ENCODE data around the gene SLC6A7. TPM values are rescaled to one million over a fixed set of nuclear protein-coding genes. Genes with fewer than 3 reads are reported as not detected.
A peak's percentile ranks its signal among the peaks of the same experiment; 100 is the strongest.

Gene SLC6A7
- polyA plus RNA-seq, 1 experiment: not detected

- peak; percentile 11; the same call in 1 of the 2 replicates for TF ChIP-seq CTCF (IDR thresholded peaks at IDR 0.05; ENCODE audit: low read depth, low read length)
- ChIA-PET POLR2A (interaction anchor here (1.0 to 2.8 kb wide), 4 partner anchors 11 to 124 kb away, joined by 3 to 31 read pairs (median 7); no protein-coding TSS in a partner anchor), CTCF (interaction anchor here (1.1 to 1.2 kb wide), 2 partner anchors 9 to 17 kb away, joined by 3 read pairs; no protein-coding TSS in a partner anchor)
- Histone ChIP-seq H3K4me3 (ENCODE audit: low read depth, low read length) (peak overlapping the region; percentile 97), H3K9me3 (ENCODE audit: control insufficient read depth, insufficient read depth, low read length) (no peaks in the 10 kb centered on the region), H3K27me3 (ENCODE audit: control insufficient read depth, insufficient read depth, low read length) (no peaks in the 10 kb centered on the region), H3K27ac (ENCODE audit: low read depth, low read length) (peak overlapping the region; percentile 87)
- no peak for DNase-seq (ENCODE audit: low read depth, low spot score)
Measured at GRCh38 chr5:150154618-150155128, 35.2 kb upstream of the SLC6A7 start.

GRCh38 chr5:150155258-150156026 lies 34.4 kb upstream of the SLC6A7 start, which contains the start of gene PDGFRB:
TSS of gene PDGFRB (minus strand) at chr5:150155845. CDS start at chr5:150137047, 18,798 bp downstream.
- Histone ChIP-seq H3K27me3 (ENCODE audit: control insufficient read depth, insufficient read depth, low read length) (no peaks in the 10 kb centered on the region), H3K4me3 (ENCODE audit: low read depth, low read length) (peak within 1 kb of the TSS; percentile 97), H3K9me3 (ENCODE audit: control insufficient read depth, insufficient read depth, low read length) (no peaks in the 10 kb centered on the region), H3K27ac (ENCODE audit: low read depth, low read length) (peak within 1 kb of the TSS; percentile 87)
- 0 out of 2 replicates have a peak, but pooled peaks have one; percentile 3 for TF ChIP-seq CTCF (IDR thresholded peaks at IDR 0.05; ENCODE audit: low read depth, low read length)
- DNase-seq (ENCODE audit: low read depth, low spot score): peak; percentile 78
- POLR2A ChIA-PET: interaction anchor here (0.7 to 2.8 kb wide), 6 partner anchors 12 to 167 kb away, joined by 3 to 31 read pairs (median 5); no protein-coding TSS in a partner anchor
- CTCF ChIA-PET: interaction anchor here (1.1 to 1.2 kb wide), 2 partner anchors 10 to 17 kb away, joined by 3 read pairs; no protein-coding TSS in a partner anchor

GRCh38 chr5:150156027-150156368 lies 33.9 kb upstream of the SLC6A7 start:
- no peaks in the 10 kb centered on the region for H3K27me3 ChIP-seq (ENCODE audit: control insufficient read depth, insufficient read depth, low read length)
- peak overlapping the region; percentile 87 for H3K27ac ChIP-seq (ENCODE audit: low read depth, low read length)
- CTCF ChIA-PET: interaction anchor here (1.2 kb wide), 1 partner anchor 18 kb away, joined by 3 read pairs; no protein-coding TSS in a partner anchor
- DNase-seq (ENCODE audit: low read depth, low spot score): no peak
- no peaks in the 10 kb centered on the region for H3K9me3 ChIP-seq (ENCODE audit: control insufficient read depth, insufficient read depth, low read length)
- POLR2A ChIA-PET: interaction anchor here (0.9 to 2.8 kb wide), 5 partner anchors 13 to 123 kb away, joined by 3 to 31 read pairs (median 6); no protein-coding TSS in a partner anchor
- H3K4me3 ChIP-seq (ENCODE audit: low read depth, low read length): peak overlapping the region; percentile 97
- no peak for TF ChIP-seq CTCF (IDR thresholded peaks at IDR 0.05; ENCODE audit: low read depth, low read length)

- DNase-seq (ENCODE audit: low read depth, low spot score): no peak
- ChIA-PET CTCF (no interaction called here), POLR2A (interaction anchor here (2.8 kb wide), 1 partner anchor 17 kb away, joined by 31 read pairs; no protein-coding TSS in a partner anchor)
- no peaks in the 10 kb centered on the region for H3K27me3 ChIP-seq (ENCODE audit: control insufficient read depth, insufficient read depth, low read length)
- peak overlapping the region; percentile 87 for H3K27ac ChIP-seq (ENCODE audit: low read depth, low read length)
- TF ChIP-seq CTCF (IDR thresholded peaks at IDR 0.05; ENCODE audit: low read depth, low read length): no peak
- H3K4me3 ChIP-seq (ENCODE audit: low read depth, low read length): no peak overlapping the region; the same call in 1 of the 2 replicates
- no peaks in the 10 kb centered on the region for H3K9me3 ChIP-seq (ENCODE audit: control insufficient read depth, insufficient read depth, low read length)
Measured at GRCh38 chr5:150156540-150156939, 33.3 kb upstream of the SLC6A7 start.

Data from AG04450 (cell line).